GM21786 (cell line): ENCODE data around the gene MYBPH.

Experiments used
- ATAC-seq: cut with Tn5 transposase; IDR thresholded peaks from one replicate; pipeline ENCODE4 v1.9.1; 2021; ENCODE audit not compliant: unreplicated experiment

The MYBPH gene

GRCh38 chr1:203131548-203132200 lies 44.0 kb downstream of the MYBPH start:
- no peak for ATAC-seq

- ATAC-seq: no peak
Observed at GRCh38 chr1:203130358-203130985, 45.2 kb downstream of the MYBPH start.

- ATAC-seq: no peak
Observed at GRCh38 chr1:203129501-203130231, 46.0 kb downstream of the MYBPH start.

- no peak for ATAC-seq
Observed at GRCh38 chr1:203128716-203129500, 46.7 kb downstream of the MYBPH start.

GRCh38 chr1:203128431-203128715 lies 47.3 kb downstream of the MYBPH start:
- no peak for ATAC-seq

GRCh38 chr1:203127666-203128430 lies 47.8 kb downstream of the MYBPH start, which contains the start of gene ADORA1:
TSS of gene ADORA1 (plus strand) at chr1:203127726. CDS start at chr1:203128842, 1,116 bp downstream.
- no peak for ATAC-seq

GRCh38 chr1:203126866-203127665 lies 48.6 kb downstream of the MYBPH start:
- ATAC-seq: no peak

- ATAC-seq: no peak
Observed at GRCh38 chr1:203126151-203126865, 49.3 kb downstream of the MYBPH start.

- ATAC-seq: no peak
Observed at GRCh38 chr1:203124546-203125317, 50.9 kb downstream of the MYBPH start.

- no peak for ATAC-seq
Observed at GRCh38 chr1:203124011-203124410, 51.6 kb downstream of the MYBPH start.

GRCh38 chr1:203122159-203122558 lies 53.5 kb downstream of the MYBPH start:
- no peak for ATAC-seq

GRCh38 chr1:203121186-203122015 lies 54.2 kb downstream of the MYBPH start:
- no peak for ATAC-seq

- no peak for ATAC-seq
Observed at GRCh38 chr1:203120325-203121153, 55.1 kb downstream of the MYBPH start.
